CD4-positive, alpha-beta T cell treated with Interleukin-17A for 4 hours (primary cell): ENCODE data around the gene OR4K5.
"Not testable (repeated sequence)": the region's sequence is repeated elsewhere in the genome, so short reads cannot be mapped to it uniquely, and the experiment has no call there.

ENCODE experiments used
- DNase-seq: peaks from one replicate; pipeline ENCODE4 v3.0.0-alpha.2; 2020; ENCODE audit warnings: mixed read lengths

The OR4K5 gene

GRCh38 chr14:19920021-19920657 is at the start of gene OR4K5:
TSS of gene OR4K5 (plus strand) at chr14:19920607. CDS start at chr14:19920607, 0 bp downstream.
- DNase-seq, result no peak

DNA sequence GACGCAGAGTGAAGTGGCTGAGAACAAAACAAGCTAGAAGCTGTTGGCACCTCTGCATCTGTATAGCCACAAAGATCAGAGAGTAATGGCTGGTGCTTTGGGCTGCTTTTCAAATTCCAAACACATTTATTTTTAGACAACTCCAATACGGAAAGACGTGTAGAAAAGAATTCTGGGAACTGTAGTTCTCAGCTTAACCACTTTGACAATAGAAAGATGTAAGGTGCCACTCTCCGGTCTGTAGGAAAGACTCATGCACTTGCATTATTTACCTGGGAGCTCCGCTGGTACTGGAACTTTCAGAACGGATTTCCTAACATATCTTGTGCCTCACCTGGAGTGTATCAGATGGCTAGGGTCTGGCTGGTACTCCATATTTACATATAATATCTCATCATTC is 47.2 kb upstream of the OR4K5 start:
- DNase-seq, result no peak

DNA sequence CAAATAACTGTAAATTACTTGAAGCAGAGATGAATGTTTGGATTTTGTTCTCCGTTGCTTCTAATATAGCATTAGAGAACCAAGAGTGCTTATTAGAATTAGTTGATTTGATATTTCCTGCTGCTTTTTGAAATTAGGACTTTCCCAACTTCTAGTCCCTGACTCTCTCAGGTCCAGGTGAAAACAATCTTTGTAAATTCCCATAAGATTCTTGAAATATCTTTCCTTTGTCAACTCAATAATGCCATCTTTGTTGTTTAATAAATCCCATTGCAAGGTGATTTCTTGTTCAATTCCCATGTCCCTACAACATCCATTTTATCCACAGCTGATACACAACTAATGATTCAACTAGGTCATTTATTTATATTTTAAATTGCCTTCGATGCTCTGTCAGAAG is 45.6 kb upstream of the OR4K5 start, which contains the start of gene OR4K2:
TSS of gene OR4K2 (plus strand) at position 301 of the 400 bp plus-strand sequence. CDS start 1,126 bp downstream, outside the sequence.
- DNase-seq, result no peak

GRCh38 chr14:19878029-19878642 is 42.3 kb upstream of the OR4K5 start:
- DNase-seq, result no peak

- DNase-seq, result no peak
These were observed 25.1 kb upstream of the OR4K5 start for GRCh38 chr14:19895282-19895681.

DNA sequence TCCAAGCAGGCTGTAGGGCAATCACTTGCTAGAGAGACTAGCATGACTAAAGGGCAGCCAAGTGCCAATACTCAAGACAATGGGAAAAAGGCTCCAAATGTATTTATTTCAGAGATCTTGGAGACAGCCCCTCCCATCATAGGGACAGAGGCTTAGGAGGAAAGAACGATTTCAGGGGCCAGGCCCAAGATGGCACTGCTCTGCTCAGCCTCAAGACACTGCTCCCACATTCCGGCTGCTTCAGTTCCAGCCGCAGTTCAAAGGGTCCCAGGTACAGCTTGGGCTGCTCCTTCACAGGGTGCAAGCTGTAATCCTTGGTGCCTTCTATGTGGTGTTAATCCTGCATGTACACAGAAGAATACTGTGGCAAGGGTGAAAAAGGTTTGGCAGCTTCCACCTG is 19.4 kb upstream of the OR4K5 start:
- no peak for DNase-seq

GRCh38 chr14:19902409-19902808 is 18.0 kb upstream of the OR4K5 start:
- no peak for DNase-seq

GRCh38 chr14:19906665-19907064 is 13.7 kb upstream of the OR4K5 start:
- no peak for DNase-seq

- DNase-seq, result no peak
These were observed 9.3 kb upstream of the OR4K5 start for GRCh38 chr14:19911114-19911513.

GRCh38 chr14:19917243-19917642 is 3.2 kb upstream of the OR4K5 start:
- no peak for DNase-seq

- DNase-seq, result no peak
These were observed 2.4 kb upstream of the OR4K5 start for GRCh38 chr14:19917955-19918518.

DNA sequence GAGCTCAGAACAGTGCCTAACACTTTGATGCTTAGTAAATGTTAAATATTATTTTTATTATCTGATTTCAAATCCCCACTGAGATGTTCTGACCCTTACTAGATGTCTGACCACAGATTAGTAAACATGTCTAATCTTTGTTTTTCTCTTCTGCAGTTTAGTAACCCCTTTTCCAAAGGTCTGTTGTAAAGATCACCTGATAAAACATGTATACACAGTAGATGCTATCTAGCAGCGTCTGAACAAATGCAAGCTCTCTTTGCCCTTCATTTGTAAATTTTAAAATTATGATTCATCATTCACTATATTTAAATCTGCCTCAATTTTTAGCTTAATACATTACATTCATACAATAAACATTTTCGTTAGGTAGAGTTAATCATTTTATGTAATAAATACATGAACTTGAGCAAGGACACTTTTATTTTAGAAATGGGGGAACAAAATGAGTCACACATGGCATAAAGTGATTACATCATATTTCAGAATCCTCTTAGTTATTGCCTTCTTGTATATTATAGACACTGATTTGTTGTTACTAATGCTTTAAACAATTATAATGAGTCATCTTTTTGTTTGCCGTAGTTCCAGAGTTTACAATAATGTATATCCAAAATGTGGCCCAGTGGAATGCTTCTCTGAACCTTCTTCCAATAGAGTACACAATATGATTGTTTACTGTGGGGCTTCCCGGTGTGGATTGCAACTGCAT is 1.7 kb upstream of the OR4K5 start:
- no peak for DNase-seq

GRCh38 chr14:19930617-19931016 is 10.2 kb downstream of the OR4K5 start, which contains the start of gene OR4K1:
TSS of gene OR4K1 (plus strand) at chr14:19930917. CDS start at chr14:19935667, 4,750 bp downstream.
- DNase-seq, result no peak

DNA sequence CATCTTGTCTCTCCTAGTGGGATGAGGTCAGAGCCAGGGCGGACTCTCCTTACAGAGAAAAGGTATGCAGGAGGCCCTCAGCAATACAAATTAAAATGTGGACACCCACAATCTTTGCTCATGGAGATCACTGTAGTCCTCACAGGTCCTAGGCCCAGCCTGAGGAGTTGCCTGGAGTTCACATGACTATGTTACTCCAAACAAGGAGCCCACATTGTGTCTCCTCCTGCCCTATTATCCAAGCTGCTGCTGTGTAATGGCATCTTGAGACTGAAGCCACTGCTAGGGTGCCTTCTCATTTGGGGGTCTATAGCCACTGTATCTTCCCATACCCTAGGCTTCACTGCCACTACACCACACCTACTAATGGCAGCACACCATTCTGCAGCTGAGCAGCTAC is 21.3 kb downstream of the OR4K5 start:
- DNase-seq, result no peak

- no peak for DNase-seq
These were observed 27.1 kb downstream of the OR4K5 start for GRCh38 chr14:19947413-19948090.

- DNase-seq, result no peak
These were observed 28.8 kb downstream of the OR4K5 start for GRCh38 chr14:19949218-19949617.

DNA sequence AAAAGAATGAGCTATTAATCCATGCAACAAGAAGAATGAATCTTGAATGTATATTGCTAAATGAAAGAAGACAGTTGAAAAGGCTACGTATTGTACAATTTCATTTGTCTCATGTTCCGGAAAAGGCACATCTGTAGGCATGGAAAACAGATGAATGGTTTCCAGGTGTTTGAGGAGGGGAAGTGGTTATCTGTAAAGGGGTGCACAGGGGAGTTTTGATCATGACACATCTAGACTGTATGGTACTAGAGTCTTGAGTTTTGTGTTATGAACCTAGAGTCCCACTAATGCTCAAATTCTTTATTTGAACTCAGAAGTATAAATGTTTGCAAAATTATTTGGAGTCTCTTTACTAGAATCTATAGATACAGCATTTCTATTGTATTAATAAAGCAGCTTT is 49.3 kb downstream of the OR4K5 start:
- DNase-seq, result not testable (repeated sequence)
